NCI-H510A (cell line): ENCODE data around the gene IDH1.
"Not testable (repeated sequence)": the region's sequence is repeated elsewhere in the genome, so short reads cannot be mapped to it uniquely, and the experiment has no call there.

Experiments used
- DNase-seq: peaks from one replicate; lab custom pipeline; 2025; lab: John Stamatoyannopoulos, UW

Gene IDH1

DNA sequence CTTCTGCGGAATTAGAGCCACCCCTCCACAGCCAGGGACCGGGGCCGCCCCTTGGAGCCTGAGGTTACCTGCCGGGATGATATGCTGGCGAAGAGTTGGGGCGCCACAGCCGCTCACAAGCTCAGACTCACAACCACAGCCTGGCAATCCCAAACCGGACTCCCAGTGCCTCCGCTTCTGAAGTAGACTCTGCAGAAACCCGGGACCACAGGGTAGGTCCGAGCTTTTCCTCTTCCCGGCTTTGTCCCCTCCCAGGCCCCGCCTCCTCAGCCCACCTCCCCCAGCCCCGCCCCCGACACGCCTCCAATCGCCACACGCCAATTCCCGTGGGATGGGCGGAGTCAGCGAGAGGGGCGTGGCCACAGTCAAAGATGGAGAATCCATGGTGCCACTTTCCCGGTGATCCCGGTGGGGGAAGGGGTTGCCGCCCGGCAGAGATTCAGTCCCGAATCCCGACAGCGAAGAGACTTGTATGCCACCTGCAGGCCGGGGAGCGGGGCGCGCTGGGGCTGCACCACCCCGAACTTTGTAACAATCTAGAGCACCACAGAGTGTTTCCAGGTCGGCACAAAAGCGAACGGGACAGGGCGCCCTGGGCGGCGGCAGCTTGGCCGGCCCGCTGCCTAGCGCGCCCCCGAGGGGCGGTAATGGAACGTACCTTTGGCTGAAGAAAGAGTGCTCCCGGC is at the start of gene IDH1:
Gene IDH1 (minus strand): TSS at position 201 of the 686 bp plus-strand sequence. CDS start 3,520 bp downstream, outside the sequence.
- peak; percentile 89 for DNase-seq

DNA sequence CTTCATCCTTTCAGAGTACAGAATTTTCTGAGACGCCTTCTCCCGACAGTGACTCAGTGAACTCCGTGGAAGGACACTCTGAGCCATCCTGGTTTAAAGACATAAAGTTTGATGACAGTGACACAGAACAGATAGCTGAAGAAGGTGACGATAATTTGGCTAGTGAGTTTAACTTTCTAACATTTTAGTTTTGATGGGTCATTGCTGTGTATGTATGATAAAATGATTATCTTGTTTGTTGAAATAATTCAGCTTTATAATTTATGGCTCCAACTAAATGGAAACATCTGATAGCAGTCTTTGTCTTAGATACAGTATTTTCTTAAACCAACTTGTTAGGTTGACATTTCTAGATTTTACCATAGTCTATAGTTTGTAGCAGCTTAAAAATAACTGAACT is 49.3 kb upstream of the IDH1 start:
- DNase-seq: no peak

DNA sequence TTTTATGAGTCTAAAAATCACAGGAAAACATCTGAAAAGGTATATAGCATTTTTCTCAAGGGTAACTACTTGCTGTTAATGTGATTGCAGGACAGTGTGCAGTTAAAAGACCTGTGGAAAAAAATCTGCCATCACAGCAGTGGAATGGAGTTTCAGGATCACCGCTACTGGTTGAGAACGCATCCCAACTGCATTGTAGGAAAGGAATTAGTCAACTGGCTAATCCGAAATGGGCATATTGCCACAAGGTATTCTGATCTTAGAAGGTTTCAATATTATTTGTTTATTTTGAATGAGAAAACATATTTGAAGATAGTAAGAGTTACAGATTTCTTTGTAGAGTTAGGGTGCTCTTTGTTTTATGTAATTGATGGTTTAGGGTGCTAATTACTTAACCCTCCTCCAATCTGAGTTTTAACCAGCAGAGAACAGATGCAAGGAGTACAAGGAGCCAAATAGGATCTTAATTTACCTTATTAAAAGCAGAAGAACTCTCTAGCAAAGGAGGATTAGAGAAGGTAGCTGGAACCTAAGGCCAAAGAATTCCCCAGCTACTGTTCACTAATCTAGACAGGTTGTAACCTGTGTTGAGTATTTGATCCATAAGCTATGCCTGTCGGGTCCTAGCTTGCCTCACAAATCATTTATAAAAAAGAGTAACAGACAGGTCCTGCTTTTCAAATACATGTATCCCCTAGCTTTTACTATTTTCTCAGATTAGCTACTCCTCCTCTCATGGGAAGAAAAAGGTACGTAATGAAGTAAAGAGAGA is 46.2 kb upstream of the IDH1 start:
- no peak for DNase-seq

DNA sequence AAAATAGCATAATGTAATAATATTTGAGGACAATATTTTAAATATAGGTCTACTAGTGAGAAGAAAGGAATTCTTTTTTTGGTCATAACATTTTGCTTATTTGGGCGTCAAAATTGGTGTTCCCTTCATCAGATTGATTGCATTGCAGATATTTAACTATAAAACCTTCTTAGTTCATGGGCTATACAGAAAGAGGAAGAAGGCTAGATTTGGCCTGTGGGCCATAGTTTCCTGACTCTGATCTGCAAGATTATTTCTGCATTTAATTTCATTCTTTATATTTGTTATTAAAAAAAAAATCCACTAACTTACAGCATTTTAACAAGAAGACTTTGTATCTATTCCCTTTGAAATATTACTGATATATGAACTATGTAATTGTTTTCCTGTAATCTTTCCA is 43.1 kb upstream of the IDH1 start:
- no peak for DNase-seq

DNA sequence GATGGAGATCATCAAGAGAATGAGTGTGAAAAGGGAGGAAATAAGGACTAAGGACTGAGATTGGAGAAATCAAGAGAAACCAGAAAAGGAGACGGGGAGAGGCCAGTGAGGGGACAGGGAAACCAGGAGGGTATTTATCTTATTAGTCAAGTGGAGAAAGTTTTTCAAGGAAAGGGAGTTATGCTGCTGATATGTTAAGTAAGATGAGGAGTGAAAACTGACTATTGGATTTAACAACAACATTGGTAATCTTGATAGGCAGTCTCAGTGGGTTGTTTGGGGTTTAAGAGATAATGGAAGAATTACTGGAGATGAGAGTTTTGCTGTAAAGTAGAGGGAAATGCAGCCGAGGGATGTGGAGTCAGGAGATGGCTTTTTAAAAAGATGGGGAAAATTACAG is 41.7 kb upstream of the IDH1 start:
- DNase-seq: no peak

DNA sequence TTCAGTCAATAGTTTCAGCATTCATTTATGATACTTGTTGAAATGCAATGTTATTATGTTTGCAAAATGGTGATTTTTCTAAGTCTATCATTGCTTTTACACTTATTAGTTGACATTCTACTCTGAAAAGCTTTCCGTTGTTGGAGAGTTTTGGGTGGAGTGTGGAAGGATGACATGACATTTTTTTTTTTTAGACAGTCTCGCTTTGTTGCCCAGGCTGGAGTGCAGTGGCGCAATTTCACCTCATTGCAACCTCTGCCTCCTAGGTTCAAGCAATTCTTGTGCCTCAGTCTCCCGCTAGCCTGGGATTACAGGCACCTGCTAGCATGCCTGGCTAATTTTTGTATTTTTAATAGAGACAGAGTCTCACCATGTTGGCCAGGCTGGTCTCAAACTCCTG is 41.0 kb upstream of the IDH1 start:
- no peak for DNase-seq

DNA sequence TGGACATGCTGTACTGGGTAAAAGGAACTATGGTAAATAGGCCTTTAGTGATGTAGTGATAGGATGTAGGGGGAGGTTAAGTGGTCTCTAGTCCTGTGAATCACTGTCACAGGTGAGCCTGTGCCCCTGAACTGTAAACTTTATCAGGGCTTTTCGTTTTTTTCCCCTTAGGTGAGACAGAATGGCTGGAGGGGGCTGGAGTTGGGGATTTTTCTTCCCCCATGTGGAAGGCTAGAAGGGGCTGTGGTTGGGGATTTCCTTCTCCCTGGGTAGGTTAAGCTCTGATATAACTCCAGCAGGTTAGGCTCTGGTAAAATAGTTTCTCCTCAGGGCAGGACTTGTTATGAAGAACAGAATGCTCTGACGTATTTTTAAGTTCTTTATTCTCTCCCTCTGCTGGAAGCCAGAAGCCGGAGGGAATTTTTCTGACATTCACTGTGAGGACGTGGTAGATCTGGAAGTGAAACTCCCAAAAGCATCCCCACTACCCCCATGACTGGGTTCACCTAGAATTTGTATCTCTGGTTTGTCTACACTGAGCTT is 39.7 kb upstream of the IDH1 start:
- no peak for DNase-seq

DNA sequence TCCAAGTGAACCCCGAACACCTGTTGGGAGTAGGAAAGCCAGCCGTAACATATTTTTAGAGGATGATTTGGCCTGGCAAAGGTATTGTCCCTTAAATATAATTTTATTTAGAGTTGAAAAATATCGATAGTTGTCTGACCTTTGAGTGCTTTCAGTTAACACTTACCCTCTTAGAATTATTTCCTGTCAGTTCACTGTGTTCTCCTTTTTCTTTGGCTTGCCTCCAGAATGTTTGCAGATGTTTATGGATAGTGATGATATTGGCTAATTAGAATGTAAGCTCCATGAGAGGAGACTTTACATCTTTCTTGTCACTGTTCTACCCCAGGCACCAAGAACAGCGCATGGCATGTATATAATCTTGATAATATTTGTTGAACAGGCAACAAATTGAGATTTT is 31.0 kb upstream of the IDH1 start:
- no peak for DNase-seq

DNA sequence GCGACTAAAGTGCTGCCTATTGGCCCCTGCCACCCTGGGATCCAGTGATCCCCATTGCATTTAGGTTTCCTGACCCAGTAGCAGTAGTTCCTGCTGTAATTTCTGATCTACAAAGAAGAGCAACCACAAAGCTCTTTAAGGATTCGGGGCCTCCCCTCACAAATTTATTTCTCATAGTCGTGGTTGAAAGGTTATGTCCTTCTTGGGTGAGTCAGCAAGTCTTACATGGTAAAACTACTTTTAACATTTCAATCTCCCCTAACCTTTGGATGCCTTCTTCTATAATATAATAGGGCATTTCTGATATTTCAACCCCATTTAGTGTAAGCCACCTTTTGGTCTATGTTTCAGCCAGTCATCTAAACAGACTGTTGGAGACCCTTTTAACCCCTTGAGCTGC is 26.1 kb upstream of the IDH1 start:
- DNase-seq: no peak

DNA sequence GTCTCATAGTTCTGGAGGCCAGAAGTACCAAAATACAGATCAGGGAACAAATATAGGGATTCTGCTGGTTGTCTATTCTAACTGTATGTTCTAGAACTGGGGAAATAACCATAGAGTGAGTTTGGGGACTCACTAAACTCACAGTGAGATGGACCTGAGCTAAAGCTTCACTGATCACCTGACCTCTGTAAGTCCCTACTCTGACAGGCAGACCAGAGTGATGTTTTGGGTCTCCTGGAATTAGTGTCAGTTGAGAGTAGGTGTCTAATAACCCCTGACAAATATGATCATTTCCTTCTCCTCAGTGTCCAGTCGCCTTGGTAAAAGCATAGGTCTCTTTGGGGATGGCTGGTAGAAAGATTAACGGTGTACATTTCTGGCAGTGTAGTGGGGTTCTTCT is 25.4 kb upstream of the IDH1 start:
- DNase-seq: no peak

DNA sequence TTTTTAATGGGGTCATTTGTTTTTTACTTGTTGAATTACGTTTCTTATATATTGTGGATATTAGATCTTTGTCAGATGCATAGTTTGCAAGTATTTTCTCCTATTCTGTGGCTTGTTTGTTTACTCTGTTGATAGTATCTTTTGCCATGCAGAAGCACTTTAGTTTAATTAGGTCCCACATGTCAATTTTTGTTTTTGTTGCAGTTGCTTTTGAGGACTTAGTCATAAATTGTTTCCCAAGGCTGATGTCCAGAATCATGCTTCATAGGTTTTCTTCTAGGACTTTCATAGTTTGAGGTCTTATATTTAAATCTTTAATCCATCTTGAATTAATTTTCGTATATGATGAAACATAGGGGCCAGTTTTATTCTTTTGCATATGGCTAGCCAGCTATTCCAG is 24.4 kb upstream of the IDH1 start:
- DNase-seq: no peak

DNA sequence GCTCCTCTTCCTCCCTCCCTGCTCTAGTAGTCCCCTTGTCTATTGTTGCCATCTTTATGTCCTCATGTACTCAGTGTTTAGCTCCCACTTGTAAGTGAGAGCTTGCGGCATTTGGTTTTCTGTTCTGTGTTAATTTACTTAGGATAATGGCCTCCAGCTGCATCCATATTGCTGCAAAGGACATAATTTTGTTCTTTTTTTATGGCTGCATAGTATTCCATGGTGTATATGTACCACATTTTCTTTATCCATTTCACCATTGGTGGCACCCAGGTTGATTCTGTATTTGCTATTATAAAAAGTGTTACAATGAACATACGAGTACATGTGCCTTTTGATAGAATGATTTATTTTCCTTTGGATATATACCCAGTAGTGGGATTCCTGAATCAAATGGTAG is 23.7 kb upstream of the IDH1 start:
- no peak for DNase-seq

DNA sequence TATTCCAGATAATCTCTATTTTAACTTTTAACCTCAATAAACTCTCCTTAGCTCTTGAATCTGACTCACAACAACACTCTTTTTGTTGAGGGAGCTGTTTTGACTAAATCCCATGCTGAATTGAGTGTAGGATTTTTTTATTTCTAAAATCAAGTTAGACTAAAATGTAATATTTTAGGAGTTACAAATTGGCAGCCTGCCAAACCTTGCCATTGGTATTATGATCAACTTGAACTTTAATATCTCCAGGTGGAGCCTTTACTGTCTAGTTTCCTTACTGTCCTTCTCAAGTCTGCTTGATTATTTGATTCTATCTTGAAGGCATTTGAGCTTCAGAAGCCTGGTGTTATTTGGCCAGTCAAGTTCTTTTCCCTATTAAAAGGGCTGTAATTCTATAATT is 19.9 kb upstream of the IDH1 start:
- no peak for DNase-seq

DNA sequence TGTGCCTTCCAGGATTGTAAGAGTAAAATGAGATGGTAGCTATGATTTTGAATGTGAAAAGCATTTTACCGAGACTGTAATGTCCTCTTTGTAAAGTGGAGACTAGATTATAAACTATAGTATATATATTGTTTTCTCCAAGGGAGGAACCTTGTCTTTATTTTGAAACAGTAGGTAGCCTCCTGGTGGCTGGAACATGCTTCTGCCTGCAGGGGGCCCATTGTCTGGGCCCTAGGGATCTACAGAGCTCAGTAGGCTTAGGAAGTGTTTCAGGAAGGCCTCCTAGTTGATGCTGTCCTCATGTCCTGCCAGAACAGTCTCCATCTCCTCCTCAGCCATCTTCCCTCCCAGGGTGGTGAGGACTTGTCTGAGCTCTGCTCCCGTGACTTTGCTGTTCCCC is 14.2 kb upstream of the IDH1 start:
- DNase-seq: no peak

DNA sequence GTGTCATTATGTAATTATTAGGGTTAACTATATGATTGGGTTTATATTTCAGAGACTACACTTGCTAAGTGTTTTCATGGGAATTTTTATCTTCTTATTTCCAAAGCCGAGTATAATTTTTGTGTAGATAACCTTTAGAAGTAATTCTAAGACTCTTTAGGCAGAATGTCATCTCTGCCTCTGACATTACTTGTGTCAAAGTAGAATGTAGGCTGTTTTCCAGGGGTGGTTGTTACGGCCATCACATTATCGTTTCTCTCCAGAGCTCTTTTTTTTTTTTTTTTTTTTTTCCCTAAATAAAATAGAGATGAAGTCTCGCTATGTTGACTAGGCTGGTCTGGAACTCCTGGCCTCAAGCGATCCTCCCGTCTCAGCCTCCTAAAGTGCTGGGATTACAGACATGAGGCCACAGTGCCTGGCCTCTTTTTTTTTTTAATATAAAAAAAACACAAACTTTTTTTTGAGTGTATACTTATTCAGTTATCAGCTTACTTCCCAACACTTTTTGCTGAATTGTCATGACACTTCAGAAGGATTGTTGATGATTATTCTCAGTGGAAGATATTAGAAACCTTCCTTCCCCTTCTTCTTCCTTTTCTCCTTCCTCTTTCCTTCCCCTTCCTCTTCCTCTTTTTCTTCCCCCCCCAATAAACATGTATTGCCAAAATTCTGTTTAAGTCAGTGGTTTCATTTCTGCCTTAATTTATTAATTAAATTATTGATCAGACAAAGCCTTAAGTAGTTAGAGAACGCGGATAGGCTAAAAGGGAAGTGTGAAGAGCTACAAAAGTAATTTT is 13.5 kb upstream of the IDH1 start:
- DNase-seq: no peak

DNA sequence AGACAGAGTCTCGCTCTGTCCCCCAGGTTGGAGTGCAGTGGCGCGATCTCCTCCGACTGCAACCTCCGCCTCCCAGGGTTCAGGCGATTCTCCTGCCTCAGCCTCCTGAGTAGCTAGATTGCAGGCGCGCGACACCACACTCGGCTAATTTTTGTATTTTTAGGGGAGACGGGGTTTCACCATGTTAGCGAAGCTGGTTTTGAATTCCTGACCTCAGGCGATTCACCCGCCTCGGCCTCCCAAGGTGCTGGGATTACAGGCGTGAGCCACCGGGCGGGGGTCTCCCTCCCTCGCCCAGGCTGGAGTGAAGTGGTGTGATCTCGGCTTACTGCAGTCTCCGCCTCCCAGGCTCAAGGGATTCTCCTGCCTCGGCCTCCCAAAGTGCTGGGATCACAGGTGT is 12.7 kb upstream of the IDH1 start:
- DNase-seq: peak; percentile 20

DNA sequence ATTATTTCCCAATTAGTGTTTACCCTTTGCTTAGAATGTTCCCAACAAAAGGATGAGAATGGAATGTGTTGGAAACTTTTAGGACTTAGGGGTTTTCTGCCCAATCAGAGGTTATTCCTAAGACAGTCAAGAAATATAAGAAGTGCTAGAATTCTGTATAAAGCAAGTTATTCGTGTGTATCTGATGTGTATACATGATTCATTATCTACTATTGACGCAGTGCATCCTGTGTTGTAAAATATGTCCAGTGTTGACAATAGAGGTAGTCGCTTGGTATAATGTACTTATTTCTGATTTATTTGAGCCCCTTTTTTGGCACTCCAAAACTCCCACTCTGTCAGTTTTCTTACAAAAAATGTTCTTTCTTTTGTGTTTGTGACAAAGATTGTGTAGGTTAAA is 12.1 kb upstream of the IDH1 start:
- DNase-seq: no peak

DNA sequence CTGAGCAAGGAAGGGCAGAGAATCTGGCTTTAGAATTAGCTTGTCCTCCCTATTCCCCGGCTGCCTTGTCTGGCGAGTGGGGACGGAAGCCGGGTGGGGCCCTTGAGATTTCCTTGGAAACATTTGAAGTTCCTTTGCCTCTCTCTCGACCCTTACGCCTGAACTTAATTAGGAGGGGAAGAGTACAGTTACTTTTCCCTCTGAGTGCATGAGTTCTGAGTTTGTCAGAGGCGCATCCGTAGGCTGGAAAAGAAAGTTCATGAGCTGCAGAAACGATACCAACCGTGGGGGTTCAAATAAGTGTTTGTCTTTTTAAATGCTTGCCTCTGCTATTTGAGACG is 11.7 kb upstream of the IDH1 start:
- no peak for DNase-seq

DNA sequence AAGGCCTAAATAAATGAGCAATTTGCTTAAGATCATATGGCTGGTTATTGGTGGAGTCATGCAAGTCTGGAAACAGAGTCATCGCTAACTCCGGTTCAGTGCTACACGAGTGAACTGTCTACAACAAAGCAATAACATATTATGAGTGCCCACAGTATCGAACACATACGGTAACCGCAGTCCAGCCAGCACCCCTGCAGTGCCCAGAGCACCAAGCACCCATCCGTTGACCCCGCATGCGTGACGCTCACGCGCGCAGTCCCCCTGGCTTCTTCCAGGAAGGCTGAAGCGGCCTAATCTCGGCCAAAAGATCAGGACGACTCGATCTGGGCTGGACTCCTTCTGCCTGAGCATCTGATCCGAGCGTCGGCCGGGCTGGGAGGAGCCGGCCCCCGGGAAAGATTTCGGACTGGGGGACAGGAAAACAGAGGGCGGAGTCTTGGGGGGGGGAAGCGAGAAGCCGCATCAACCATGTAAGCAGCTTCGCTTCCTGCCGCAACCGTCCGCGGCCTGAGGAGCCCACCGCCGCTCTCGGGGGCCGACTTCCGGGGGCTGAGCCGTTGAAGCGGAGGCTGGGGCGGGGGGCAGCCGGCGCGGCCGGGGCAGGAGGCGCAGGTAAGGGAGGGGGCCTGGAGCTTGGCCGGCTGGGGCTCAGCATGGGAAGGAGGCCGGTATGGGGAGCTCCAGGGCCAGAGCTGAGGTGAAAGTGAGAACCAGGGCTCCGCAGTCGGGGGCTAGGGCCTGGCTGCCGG is 11.1 kb upstream of the IDH1 start, which contains the start of gene PIKFYVE:
Gene PIKFYVE (plus strand): TSS at position 455 of the 752 bp plus-strand sequence. CDS start 5,265 bp downstream, outside the sequence.
- DNase-seq: peak; percentile 95

DNA sequence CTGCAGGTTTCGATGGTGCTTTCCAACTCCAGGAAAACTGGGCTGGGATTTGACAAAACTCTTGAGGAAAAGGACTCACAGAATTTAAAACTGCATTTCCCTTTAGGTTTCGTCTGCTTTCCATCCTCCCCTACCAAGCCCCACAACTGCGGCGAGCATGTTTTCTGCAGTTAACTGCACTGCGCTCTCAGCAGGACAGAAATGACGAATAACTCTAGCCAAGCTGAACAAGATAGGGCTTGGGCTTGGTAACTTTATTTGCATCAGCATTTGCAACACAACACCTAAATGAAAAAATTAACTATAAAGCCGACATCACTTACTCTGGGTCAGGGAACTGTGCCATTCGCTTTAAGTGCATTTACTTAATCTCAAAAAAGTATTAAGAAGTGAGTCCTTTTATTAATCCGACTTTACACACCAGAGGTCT is 10.5 kb upstream of the IDH1 start:
- DNase-seq: peak; percentile 7

DNA sequence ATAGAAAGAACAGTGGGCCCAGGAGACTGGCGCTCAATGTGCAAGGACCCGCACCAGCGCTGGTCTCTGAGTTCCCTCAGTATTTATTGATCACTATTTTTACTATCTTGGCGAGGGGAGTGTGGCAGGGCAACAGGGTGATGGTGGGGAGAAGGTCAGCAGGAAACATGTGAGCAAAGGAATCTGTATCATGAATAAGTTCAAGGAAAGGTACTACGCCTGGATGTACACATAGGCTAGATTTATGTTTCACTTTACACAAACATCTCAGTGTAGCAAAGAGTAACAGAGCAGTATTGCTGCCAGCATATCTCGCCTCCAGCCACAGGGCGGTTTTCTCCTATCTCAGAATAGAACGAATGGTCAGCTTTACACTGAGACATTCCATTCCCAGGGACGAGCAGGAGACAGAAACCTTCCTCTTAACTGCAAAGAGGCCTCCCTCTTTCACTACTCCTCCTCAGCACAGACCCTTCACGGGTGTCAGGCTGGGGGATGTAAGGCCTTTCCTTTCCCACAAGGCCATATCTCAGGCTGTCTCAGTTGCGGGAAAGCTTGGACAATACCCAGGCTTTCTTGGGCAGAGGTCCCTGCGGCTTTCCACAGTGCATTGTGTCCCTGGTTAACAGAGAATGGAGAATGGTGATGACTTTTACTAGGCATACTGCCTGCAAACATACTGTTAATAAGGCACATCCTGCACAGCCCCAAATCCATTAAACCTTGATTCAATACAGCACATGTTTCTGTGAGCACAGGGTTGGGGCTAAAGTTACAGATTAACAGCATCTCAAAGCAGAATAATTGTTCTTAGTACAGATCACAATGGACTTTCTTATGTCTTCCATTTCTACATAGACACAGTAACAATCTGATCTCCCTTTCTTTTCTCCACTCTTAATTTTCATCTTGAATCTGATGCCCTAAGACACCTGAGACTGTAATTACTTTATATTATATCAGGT is 2.3 kb upstream of the IDH1 start:
- DNase-seq: not testable (repeated sequence)
